Panc1 (cell line): ENCODE measurements around the gene CLUH. TPM values are rescaled to one million over a fixed set of nuclear protein-coding genes. Genes with fewer than 3 reads are reported as not detected.

Source experiments
- ATAC-seq: fragments of 200-7000 bp; cut with Tn5 transposase; 2 replicates; pipeline ENCODE4 v1.9.1; 2020; ENCODE audit warnings: mild to moderate bottlenecking, moderate library complexity
- BruUV-seq: library from RNA; stranded (reverse); fragments of 400-500 nt; replicated peaks from 2 replicates; lab custom pipeline; 2021; lab: Mats Ljungman, UMichigan
- CTCF ChIA-PET: fragments of 300-600 bp; sonication (Branson Sonifier 250); formaldehyde crosslinking; loops from one replicate; lab custom pipeline; 2022; ENCODE audit warnings: antibody characterized with exemption; lab: Charles Lee
- POLR2A ChIA-PET: fragments of 300-600 bp; sonication (Branson Sonifier 250); formaldehyde crosslinking; loops from one replicate; lab custom pipeline; 2022; ENCODE audit warnings: antibody characterized with exemption; lab: Charles Lee
- DNase-seq: peaks from one replicate; pipeline ENCODE4 v3.0.0-alpha.2; 2010; ENCODE audit warnings: low read depth, low spot score
- H3K27ac ChIP-seq: 2 replicates; pipeline ENCODE4 v1.5.1; 2011; ENCODE audit warnings: mild to moderate bottlenecking, low read length, inconsistent platforms
- H3K27me3 ChIP-seq: fragments of 200-500 bp; sonication (Bioruptor generic); 2 replicates; pipeline ENCODE4 v1.6.0; 2014; ENCODE audit warnings: low read length, inconsistent platforms; ENCODE audit not compliant: control insufficient read depth, insufficient read depth
- H3K36me3 ChIP-seq: fragments of 200-500 bp; sonication (Bioruptor generic); 2 replicates; pipeline ENCODE4 v1.5.1; 2014; ENCODE audit warnings: inconsistent platforms, mild to moderate bottlenecking, low read length, moderate library complexity; ENCODE audit not compliant: control insufficient read depth, insufficient read depth
- H3K4me1 ChIP-seq: 2 replicates; pipeline ENCODE4 v1.5.1; 2011; ENCODE audit warnings: inconsistent platforms, mild to moderate bottlenecking, low read length, moderate library complexity; ENCODE audit not compliant: control insufficient read depth, insufficient read depth
- H3K4me3 ChIP-seq, 2 experiments: 2 replicates each; pipeline ENCODE4 v1.5.1; 2011 to 2012; ENCODE audit warnings: low read depth in 2 of 2, low read length in 2 of 2, mild to moderate bottlenecking in 2 of 2, inconsistent platforms in 1 of 2, moderate library complexity in 1 of 2
- H3K9me3 ChIP-seq: fragments of 200-500 bp; sonication (Bioruptor generic); 2 replicates; pipeline ENCODE4 v1.5.1; 2014; ENCODE audit warnings: low read depth, mild to moderate bottlenecking, inconsistent platforms, low read length, moderate library complexity; ENCODE audit not compliant: control insufficient read depth, insufficient read depth
- POLR2AphosphoS5 ChIP-seq: IDR thresholded peaks from 2 replicates; pipeline ENCODE4 v1.6.1; 2012; ENCODE audit warnings: mild to moderate bottlenecking, low read depth, low read length, moderate library complexity
- SIN3A ChIP-seq: IDR thresholded peaks from 2 replicates; pipeline ENCODE4 v1.6.1; 2012; ENCODE audit warnings: low read depth, mild to moderate bottlenecking, low read length, moderate library complexity, borderline replicate concordance; ENCODE audit not compliant: insufficient read depth
- TCF7L2 ChIP-seq: IDR thresholded peaks from 2 replicates; pipeline ENCODE4 v1.6.1; 2011; ENCODE audit warnings: mild to moderate bottlenecking, low read depth, low read length, inconsistent platforms
- in situ Hi-C: cut with HindIII; loops from 2 replicates; pipeline ENCODE4 v1.10.0; 2016; ENCODE audit warnings: low sequenced_read_pairs, low pct_unique_long_range_greater_than_20kb
- intact Hi-C: fragments of 100-400 bp; cut with micrococcal nuclease; formaldehyde crosslinking; loops from one replicate; pipeline ENCODE4 v1.10.0; 2022; ENCODE audit not compliant: unreplicated experiment
- total RNA-seq: library from RNA; stranded (reverse); gene quantifications from one replicate; pipeline ENCODE4 v1.2.1, GENCODE V29; 2021; ENCODE audit not compliant: unreplicated experiment
- TF ChIP-seq, protein P1 (sequence below): fragments of 450-650 bp; IDR thresholded peaks from 2 replicates; pipeline ENCODE4 v1.5.1; 2017; ENCODE audit warnings: mild to moderate bottlenecking
- TF ChIP-seq, protein P2 (sequence below), 2 experiments: IDR thresholded peaks; 2 replicates each; pipeline ENCODE4 v1.6.1; 2011 to 2012; ENCODE audit warnings: low read depth in 2 of 2, control low read depth in 1 of 2, low read length in 1 of 2, mild to moderate bottlenecking in 1 of 2, moderate library complexity in 1 of 2; ENCODE audit not compliant: insufficient read depth in 1 of 2

CLUH gene
- total RNA-seq, 1 experiment from 2014 or later: 119 TPM

DNA sequence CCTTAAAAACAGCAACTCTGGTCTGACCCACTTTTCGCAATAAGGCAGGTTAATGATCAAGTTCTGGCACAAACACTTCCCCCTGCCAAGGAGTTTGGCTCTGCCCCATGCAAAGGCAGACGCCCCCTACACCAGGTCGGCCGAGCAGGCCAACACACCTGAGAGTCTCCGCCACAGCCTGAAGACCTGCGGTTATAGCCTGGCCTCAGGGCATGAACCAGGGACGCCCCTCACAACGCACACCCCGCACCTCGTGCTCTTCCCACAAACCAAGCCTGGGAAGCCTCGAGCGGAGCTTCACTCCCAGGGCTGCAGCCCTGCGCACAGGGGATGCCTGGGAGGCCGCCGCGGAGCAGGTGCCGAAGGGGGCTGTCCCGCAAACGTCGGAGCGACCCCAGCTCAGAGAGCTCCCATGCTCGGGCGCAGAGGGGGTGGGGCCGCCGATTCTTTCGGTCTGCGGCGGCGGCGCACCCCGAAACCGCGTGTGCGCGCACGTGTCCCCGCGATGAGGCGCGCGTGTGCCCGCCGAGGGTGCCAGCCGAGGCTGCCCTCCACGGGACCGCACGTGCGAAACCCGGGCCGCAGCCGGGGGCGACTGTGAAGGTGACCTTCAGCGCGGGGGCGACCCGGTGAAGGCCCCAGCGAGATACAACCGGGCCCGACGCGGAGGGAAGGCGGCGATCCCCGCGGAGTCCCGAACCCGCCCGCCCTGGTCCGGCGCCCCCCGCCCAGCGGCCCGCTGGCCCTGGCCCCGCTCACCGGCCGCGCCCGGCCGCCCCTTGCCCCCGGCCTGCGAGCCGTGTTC lies 559 bp downstream of the CLUH start:
- CTCF ChIA-PET: no interaction called here
- Histone ChIP-seq H3K27me3 (no peaks in the 10 kb centered on the region), H3K27ac (peak overlapping the region; percentile 86), H3K4me3 (peak overlapping the region; percentile 73 to 82), H3K4me1 (peaks cover 24% of the 10 kb centered on the region), H3K9me3 (no peaks in the 10 kb centered on the region), H3K36me3 (no peaks in the 10 kb centered on the region; the same call in 1 of the 2 replicates)
- in situ Hi-C loops: no loop called here
- no peak for DNase-seq
- POLR2A ChIA-PET: interaction anchor here (0.5 kb wide), 1 partner anchor 936 kb away, joined by 4 read pairs; no protein-coding TSS in a partner anchor
- TF ChIP-seq TCF7L2 (no peak), POLR2AphosphoS5 (no peak), SIN3A (no peak)
- TF ChIP-seq, protein P1, sequence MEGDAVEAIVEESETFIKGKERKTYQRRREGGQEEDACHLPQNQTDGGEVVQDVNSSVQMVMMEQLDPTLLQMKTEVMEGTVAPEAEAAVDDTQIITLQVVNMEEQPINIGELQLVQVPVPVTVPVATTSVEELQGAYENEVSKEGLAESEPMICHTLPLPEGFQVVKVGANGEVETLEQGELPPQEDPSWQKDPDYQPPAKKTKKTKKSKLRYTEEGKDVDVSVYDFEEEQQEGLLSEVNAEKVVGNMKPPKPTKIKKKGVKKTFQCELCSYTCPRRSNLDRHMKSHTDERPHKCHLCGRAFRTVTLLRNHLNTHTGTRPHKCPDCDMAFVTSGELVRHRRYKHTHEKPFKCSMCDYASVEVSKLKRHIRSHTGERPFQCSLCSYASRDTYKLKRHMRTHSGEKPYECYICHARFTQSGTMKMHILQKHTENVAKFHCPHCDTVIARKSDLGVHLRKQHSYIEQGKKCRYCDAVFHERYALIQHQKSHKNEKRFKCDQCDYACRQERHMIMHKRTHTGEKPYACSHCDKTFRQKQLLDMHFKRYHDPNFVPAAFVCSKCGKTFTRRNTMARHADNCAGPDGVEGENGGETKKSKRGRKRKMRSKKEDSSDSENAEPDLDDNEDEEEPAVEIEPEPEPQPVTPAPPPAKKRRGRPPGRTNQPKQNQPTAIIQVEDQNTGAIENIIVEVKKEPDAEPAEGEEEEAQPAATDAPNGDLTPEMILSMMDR: no peak
- TF ChIP-seq, protein P2, sequence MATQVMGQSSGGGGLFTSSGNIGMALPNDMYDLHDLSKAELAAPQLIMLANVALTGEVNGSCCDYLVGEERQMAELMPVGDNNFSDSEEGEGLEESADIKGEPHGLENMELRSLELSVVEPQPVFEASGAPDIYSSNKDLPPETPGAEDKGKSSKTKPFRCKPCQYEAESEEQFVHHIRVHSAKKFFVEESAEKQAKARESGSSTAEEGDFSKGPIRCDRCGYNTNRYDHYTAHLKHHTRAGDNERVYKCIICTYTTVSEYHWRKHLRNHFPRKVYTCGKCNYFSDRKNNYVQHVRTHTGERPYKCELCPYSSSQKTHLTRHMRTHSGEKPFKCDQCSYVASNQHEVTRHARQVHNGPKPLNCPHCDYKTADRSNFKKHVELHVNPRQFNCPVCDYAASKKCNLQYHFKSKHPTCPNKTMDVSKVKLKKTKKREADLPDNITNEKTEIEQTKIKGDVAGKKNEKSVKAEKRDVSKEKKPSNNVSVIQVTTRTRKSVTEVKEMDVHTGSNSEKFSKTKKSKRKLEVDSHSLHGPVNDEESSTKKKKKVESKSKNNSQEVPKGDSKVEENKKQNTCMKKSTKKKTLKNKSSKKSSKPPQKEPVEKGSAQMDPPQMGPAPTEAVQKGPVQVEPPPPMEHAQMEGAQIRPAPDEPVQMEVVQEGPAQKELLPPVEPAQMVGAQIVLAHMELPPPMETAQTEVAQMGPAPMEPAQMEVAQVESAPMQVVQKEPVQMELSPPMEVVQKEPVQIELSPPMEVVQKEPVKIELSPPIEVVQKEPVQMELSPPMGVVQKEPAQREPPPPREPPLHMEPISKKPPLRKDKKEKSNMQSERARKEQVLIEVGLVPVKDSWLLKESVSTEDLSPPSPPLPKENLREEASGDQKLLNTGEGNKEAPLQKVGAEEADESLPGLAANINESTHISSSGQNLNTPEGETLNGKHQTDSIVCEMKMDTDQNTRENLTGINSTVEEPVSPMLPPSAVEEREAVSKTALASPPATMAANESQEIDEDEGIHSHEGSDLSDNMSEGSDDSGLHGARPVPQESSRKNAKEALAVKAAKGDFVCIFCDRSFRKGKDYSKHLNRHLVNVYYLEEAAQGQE (IDR thresholded peaks at IDR 0.05; ENCODE audit: insufficient read depth in 1 of 2, low read depth in 2 of 2, low read length in 1 of 2): no peak
- 0 out of 2 replicates have a peak, but pooled peaks have one; percentile 1 for ATAC-seq
- BruUV-seq: no TSS peak
- intact Hi-C loops: no loop called here

DNA sequence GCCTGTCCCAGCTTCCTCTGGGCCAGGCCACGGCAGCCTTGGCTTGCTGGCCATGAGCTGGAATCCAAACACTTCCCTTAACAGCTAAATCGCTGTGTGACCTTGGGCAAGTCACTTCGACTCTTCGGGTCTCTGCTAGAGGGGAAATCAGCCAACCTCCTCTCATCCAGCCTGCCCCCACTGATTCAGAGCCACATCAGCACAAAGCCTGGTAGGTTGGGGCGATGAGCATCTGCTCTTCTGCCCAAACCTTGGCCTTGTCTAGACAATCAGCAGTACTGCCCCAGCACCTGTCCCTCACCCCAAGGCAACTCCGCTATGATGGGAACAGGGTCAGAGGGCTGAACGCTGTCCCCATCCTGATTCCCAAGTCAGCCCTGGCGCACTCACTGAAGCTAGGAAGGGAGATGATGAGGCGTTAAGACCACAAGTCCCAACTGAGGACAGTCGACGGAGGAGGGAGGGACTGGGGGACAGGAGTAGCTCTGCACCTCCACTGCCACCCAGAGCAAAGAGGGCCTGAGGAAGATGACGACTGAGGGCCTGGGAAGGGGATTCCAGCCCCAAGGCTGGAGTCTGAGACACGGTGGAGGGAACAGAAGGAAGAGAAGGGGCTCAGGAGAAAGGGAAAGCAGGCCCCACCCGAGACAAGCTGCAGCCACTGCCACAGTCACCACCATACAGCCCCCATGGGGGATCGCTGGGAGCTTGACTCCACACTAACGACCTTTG lies 1.3 kb downstream of the CLUH start:
- H3K9me3 ChIP-seq: no peaks in the 10 kb centered on the region
- CTCF ChIA-PET: no interaction called here
- in situ Hi-C loops (no loop called here), intact Hi-C loops (no loop called here)
- no peak for TF ChIP-seq TCF7L2
- no peak for TF ChIP-seq SIN3A
- TF ChIP-seq, protein P1: no peak
- TF ChIP-seq, protein P2 (IDR thresholded peaks at IDR 0.05; ENCODE audit: insufficient read depth in 1 of 2, low read depth in 2 of 2, low read length in 1 of 2): no peak
- no peak for TF ChIP-seq POLR2AphosphoS5
- peaks cover 24% of the 10 kb centered on the region for H3K4me1 ChIP-seq
- peak overlapping the region; percentile 86 for H3K27ac ChIP-seq
- peak overlapping the region; percentile 73 to 82 for H3K4me3 ChIP-seq
- no peaks in the 10 kb centered on the region for H3K27me3 ChIP-seq
- TSS peak; percentile 76 for BruUV-seq
- ATAC-seq: no peak
- H3K36me3 ChIP-seq: no peaks in the 10 kb centered on the region; the same call in 1 of the 2 replicates
- POLR2A ChIA-PET: interaction anchor here (0.5 kb wide), 1 partner anchor 937 kb away, joined by 4 read pairs; no protein-coding TSS in a partner anchor
- no peak for DNase-seq
